Stimulated activated CD8-positive, alpha-beta memory T cell treated with anti-CD3 and anti-CD28 coated beads, Interleukin-7, amount 100 ng/mL, for 1 hour (primary cell): ENCODE results near the gene CKMT1A.

Experiments used
- DNase-seq, 2 donors: peaks; one replicate each; pipeline ENCODE4 v3.0.0-alpha.2; 2020; ENCODE audit warnings: low read depth in 2 of 2

CKMT1A gene

GRCh38 chr15:43748376-43748775, 54.7 kb downstream of the CKMT1A start:
- no peak for DNase-seq
